Natural killer cell (primary cell): ENCODE measurements around the gene LAGE3. TPM values are rescaled to one million over a fixed set of nuclear protein-coding genes. Genes with fewer than 3 reads are reported as not detected.

Experiments used
- ATAC-seq, 3 donors: fragments of 150-1000 bp in 2 of 3; fragments of 200-7000 bp in 1 of 3; cut with Tn5 transposase; 1 replicate in 1 of 3; 2 replicates in 2 of 3; pipeline ENCODE4 v1.10.0; 2021; ENCODE audit warnings: mild to moderate bottlenecking in 2 of 3, moderate library complexity in 2 of 3
- DNase-seq, 2 donors: peaks; one replicate each; pipeline versions ENCODE4 v3.0.0 to v3.0.0-alpha.2; 2013 to 2021; ENCODE audit warnings: mixed read lengths in 1 of 2
- H3K27ac ChIP-seq: one replicate; pipeline ENCODE4 v1.5.1; 2013; ENCODE audit warnings: mild to moderate bottlenecking, low read length
- H3K27me3 ChIP-seq: one replicate; pipeline ENCODE4 v1.6.1; 2013; ENCODE audit warnings: low read length; ENCODE audit not compliant: control insufficient read depth, insufficient read depth
- H3K36me3 ChIP-seq: one replicate; pipeline ENCODE4 v1.6.1; 2013; ENCODE audit warnings: low read length; ENCODE audit not compliant: control insufficient read depth, insufficient read depth
- H3K4me1 ChIP-seq: one replicate; pipeline ENCODE4 v1.6.1; 2013; ENCODE audit warnings: low read length; ENCODE audit not compliant: control insufficient read depth, insufficient read depth
- H3K4me3 ChIP-seq: one replicate; pipeline ENCODE4 v1.5.1; 2013; ENCODE audit warnings: low read length
- H3K9me3 ChIP-seq: one replicate; pipeline ENCODE4 v1.6.1; 2013; ENCODE audit warnings: low read length; ENCODE audit not compliant: control insufficient read depth, insufficient read depth
- H3K27ac Mint-ChIP-seq, 2 donors: one replicate each; pipeline ENCODE4 v1.8.0; 2022; ENCODE audit warnings: mild to moderate bottlenecking in 2 of 2, mixed read lengths in 2 of 2, moderate library complexity in 1 of 2
- H3K27me3 Mint-ChIP-seq, 2 donors: one replicate each; pipeline ENCODE4 v1.8.0; 2022; ENCODE audit warnings: low read depth in 2 of 2, mixed read lengths in 2 of 2
- H3K36me3 Mint-ChIP-seq: one replicate; pipeline ENCODE4 v1.8.0; 2022; ENCODE audit warnings: mixed read lengths
- H3K4me1 Mint-ChIP-seq, 2 donors: one replicate each; pipeline ENCODE4 v1.8.0; 2022; ENCODE audit warnings: mixed read lengths in 2 of 2
- H3K4me3 Mint-ChIP-seq: one replicate; pipeline ENCODE4 v1.8.0; 2022; ENCODE audit warnings: mild to moderate bottlenecking, moderate library complexity, mixed read lengths
- H3K9me3 Mint-ChIP-seq, 2 donors: one replicate each; pipeline ENCODE4 v1.8.0; 2022; ENCODE audit warnings: mixed read lengths in 2 of 2
- CTCF ChIP-seq: fragments of 200-600 bp; IDR thresholded peaks from one replicate; pipeline ENCODE4 v1.8.0; 2022; ENCODE audit warnings: antibody characterized with exemption
- WGBS: methylation state at CpG from one replicate; pipeline ENCODE4 v1.1.7; 2013; ENCODE audit warnings: missing lambda C conversion rate; ENCODE audit not compliant: insufficient coverage; 5-methylcytosine and 5-hydroxymethylcytosine counted together
- intact Hi-C: fragments of 100-400 bp; cut with micrococcal nuclease; formaldehyde crosslinking; loops from one replicate; pipeline ENCODE4 v1.14.2; 2022
- total RNA-seq, 4 donors: library from RNA; stranded (reverse); fragments of 120-200 nt in 1 of 4; gene quantifications; one replicate each; pipeline versions ENCODE4 v1.2.3 to v1.2.4, GENCODE V29; 2013 to 2022

LAGE3 gene
- total RNA-seq, 3 donors from 2014 or later (not counting 1 experiment from before 2014, with no cell fraction given), result 10.8 to 12.5 (median 10.9) TPM

DNA sequence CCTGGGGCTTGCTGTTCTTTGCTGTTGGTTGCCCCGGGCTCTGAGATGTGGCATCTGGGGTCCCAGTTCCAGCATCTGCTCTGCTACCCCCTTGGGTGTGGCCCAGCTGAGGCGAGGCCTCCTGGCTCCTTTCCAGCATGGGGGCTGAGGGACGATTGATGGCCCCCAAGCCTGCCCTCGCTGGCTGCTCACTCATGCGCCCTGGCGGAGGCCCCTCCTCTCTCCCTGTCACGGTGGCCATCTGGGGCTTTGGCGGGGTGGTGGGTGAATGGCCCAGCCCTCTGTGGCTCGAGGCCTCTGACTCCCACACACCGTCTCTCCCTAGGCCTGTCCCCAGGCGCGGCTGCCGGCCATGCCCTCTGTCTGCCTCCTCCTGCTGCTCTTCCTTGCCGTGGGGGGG is 19.2 kb downstream of the LAGE3 start:
- TF ChIP-seq CTCF, result no peak
- peaks cover 0 to under 1% of the 10 kb centered on the region in 2 donors for H3K27me3 Mint-ChIP-seq
- H3K27me3 ChIP-seq, result no peaks in the 10 kb centered on the region
- H3K4me3 Mint-ChIP-seq, result peak overlapping the region; percentile 52
- H3K9me3 ChIP-seq, result no peaks in the 10 kb centered on the region
- no peak overlapping the region for H3K4me3 ChIP-seq
- no peaks in the 10 kb centered on the region for H3K9me3 Mint-ChIP-seq
- H3K27ac ChIP-seq, result no peak overlapping the region
- DNase-seq (no peak), ATAC-seq (no peak)
- no peaks in the 10 kb centered on the region for H3K36me3 ChIP-seq
- intact Hi-C loops, result no loop called here
- peaks cover 6 to 18% of the 10 kb centered on the region in 2 donors for H3K4me1 Mint-ChIP-seq
- no peaks in the 10 kb centered on the region for H3K36me3 Mint-ChIP-seq
- WGBS, result 70% methylated on average over 13 of the region's 14 CpGs
- peaks cover 21% of the 10 kb centered on the region for H3K4me1 ChIP-seq
- no peak overlapping the region for H3K27ac Mint-ChIP-seq

GRCh38 chrX:154458954-154459778 is 19.9 kb downstream of the LAGE3 start:
- peak overlapping the region; percentile 44 for H3K4me3 ChIP-seq
- H3K27me3 Mint-ChIP-seq, result peaks cover 0 to 7% of the 10 kb centered on the region in 2 donors
- H3K27me3 ChIP-seq, result no peaks in the 10 kb centered on the region
- no peaks in the 10 kb centered on the region for H3K9me3 Mint-ChIP-seq
- peaks cover 6 to 18% of the 10 kb centered on the region in 2 donors for H3K4me1 Mint-ChIP-seq
- H3K4me1 ChIP-seq, result peaks cover 21% of the 10 kb centered on the region
- DNase-seq (peak in 1 of 2 donors; percentile 38), ATAC-seq (peak in 1 of 3 donors; percentile 53)
- H3K36me3 ChIP-seq, result no peaks in the 10 kb centered on the region
- intact Hi-C loops, result no loop called here
- peak overlapping the region; percentile 79 for H3K4me3 Mint-ChIP-seq
- no peaks in the 10 kb centered on the region for H3K9me3 ChIP-seq
- no peaks in the 10 kb centered on the region for H3K36me3 Mint-ChIP-seq
- peak overlapping the region in 1 of 2 donors; percentile 18 for H3K27ac Mint-ChIP-seq
- no peak overlapping the region for H3K27ac ChIP-seq
- WGBS, result 55% methylated on average over 11 of the region's 15 CpGs
- no peak for TF ChIP-seq CTCF

- no peak for TF ChIP-seq CTCF
- peak within 1 kb of the TSS; percentile 83 to 92 for H3K27ac Mint-ChIP-seq
- no peaks in the 10 kb centered on the region for H3K9me3 ChIP-seq
- H3K4me3 ChIP-seq, result peak within 1 kb of the TSS; percentile 49
- H3K27me3 Mint-ChIP-seq, result peaks cover 0 to 7% of the 10 kb centered on the region in 2 donors
- peaks cover 6 to 18% of the 10 kb centered on the region in 2 donors for H3K4me1 Mint-ChIP-seq
- peak within 1 kb of the TSS; percentile 95 for H3K4me3 Mint-ChIP-seq
- H3K36me3 ChIP-seq, result no peaks in the 10 kb centered on the region
- 1% methylated on average over 83 of the region's 88 CpGs for WGBS
- no peaks in the 10 kb centered on the region for H3K36me3 Mint-ChIP-seq
- ATAC-seq, result peak; percentile 84 to 91 (median 87)
- H3K27me3 ChIP-seq, result no peaks in the 10 kb centered on the region
- DNase-seq, result peak; percentile 57 to 80
- no peaks in the 10 kb centered on the region for H3K9me3 Mint-ChIP-seq
- peaks cover 21% of the 10 kb centered on the region for H3K4me1 ChIP-seq
- H3K27ac ChIP-seq, result no peak within 1 kb of the TSS
- intact Hi-C loops, result no loop called here
Observed at GRCh38 chrX:154458116-154458953, 20.7 kb downstream of the LAGE3 start, which contains the start of gene PLXNA3. PLXNA3 (plus strand) TSS chrX:154458281; CDS start chrX:154460184, 1,903 bp downstream.
